Heart left ventricle (tissue), 13 donors: ENCODE results near the gene ACTA2.

Source experiments
- CTCF ChIP-seq, 12 donors: fragments of 200-600 bp; sonication (generic) in 4 of 12; IDR thresholded peaks; one replicate each; pipeline versions ENCODE4 v1.5.0 to v1.8.0; 2018 to 2022; ENCODE audit warnings: antibody characterized with exemption in 12 of 12, mild to moderate bottlenecking in 5 of 12
- POLR2A ChIP-seq, 2 donors: fragments of 450-650 bp; IDR thresholded peaks; one replicate each; pipeline ENCODE4 v1.6.1; 2017; ENCODE audit warnings: antibody characterized with exemption in 2 of 2, mild to moderate bottlenecking in 2 of 2, moderate library complexity in 2 of 2
- donor health status: ischemic (EF 13 %, LVEDD 7.1; RV severe dilation, severe dysfunction).
- donor health status: DM: no; HTN: yes; CAD: no.
- donor health status: DM: no; HTN: no; CAD: no.
- donor health status: ischemic (EF 25% LVEDD 6.9; RV normal size, moderate dysfunction).
- donor health status: ischemic (EF 25% LVEDD 5.7; RV mildly dilated, moderate dysfunction).
- donor health status: ischemic (EF 35%, LVEDD 5.7; RV mildly dilated, moderate dysfunction).
- donor health status: nonischemic (EF 11% LVEDD 7.7; RV severe dilation, severe dysfunction).
- donor health status: DM: yes; HTN: yes; CAD: no.
- donor health status: PGD.
- donor health status: ischemic (EF 29% LVEDD 5.4; RV normal size, mild dysfunction).
- donor health status: nonischemic (EF 23%, LVEDD 6.1; RV moderate dilation, normal function).

DNA sequence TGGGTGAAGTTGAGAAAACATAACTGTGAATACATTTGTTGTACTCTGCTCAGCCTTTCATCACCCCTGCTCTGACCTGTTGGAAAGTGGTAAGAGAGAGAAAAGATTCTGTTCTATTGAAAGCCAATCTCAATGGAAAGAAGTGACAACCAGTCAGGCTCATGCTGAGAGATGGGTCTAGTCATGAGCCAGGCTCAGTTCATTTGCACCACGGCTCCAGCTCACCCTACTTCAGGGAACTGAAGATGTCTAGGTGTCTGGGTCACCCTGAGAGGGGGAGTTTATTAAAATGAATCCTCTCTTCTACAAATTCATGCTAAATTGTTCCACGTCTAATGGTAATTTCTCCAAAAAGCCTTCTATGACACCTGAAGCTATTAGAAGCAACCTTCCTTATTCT lies 25.9 kb upstream of the ACTA2 start:
- no peak for TF ChIP-seq CTCF (IDR thresholded peaks at IDR 0.05)
- TF ChIP-seq POLR2A (IDR thresholded peaks at IDR 0.05) = no peak
